Caco-2 (cell line): Measurements from ENCODE around the gene PRKCQ. TPM values are rescaled to one million over a fixed set of nuclear protein-coding genes. Genes with fewer than 3 reads are reported as not detected.

Experiments
- BruUV-seq: library from RNA; stranded (reverse); fragments of 400-500 nt; replicated peaks from 2 replicates; lab custom pipeline; 2021; lab: Mats Ljungman, UMichigan
- CTCF ChIA-PET: fragments of 300-600 bp; sonication (Branson Sonifier 250); formaldehyde crosslinking; loops from one replicate; lab custom pipeline; 2022; ENCODE audit warnings: antibody characterized with exemption; lab: Charles Lee
- POLR2A ChIA-PET: fragments of 300-600 bp; sonication (Branson Sonifier 250); formaldehyde crosslinking; loops from one replicate; lab custom pipeline; 2022; ENCODE audit warnings: antibody characterized with exemption; lab: Charles Lee
- DNase-seq, 2 experiments: peaks; one replicate each; pipeline versions ENCODE4 v3.0.0 to v3.0.0-alpha.2; 2020 to 2022
- H3K27me3 ChIP-seq: replicated peaks from 2 replicates; pipeline ENCODE4 v1.6.0; 2011; ENCODE audit warnings: low read length; ENCODE audit not compliant: control insufficient read depth, insufficient read depth
- H3K36me3 ChIP-seq: 2 replicates; pipeline ENCODE4 v1.5.1; 2011; ENCODE audit warnings: low read length; ENCODE audit not compliant: control insufficient read depth, insufficient read depth
- H3K4me1 ChIP-seq: fragments of 250-450 bp; sonication (Bioruptor Pico); 2 replicates; pipeline ENCODE4 v1.5.1; 2020; ENCODE audit warnings: mild to moderate bottlenecking
- H3K4me3 ChIP-seq: 2 replicates; pipeline ENCODE4 v1.5.1; 2011; ENCODE audit warnings: low read depth, mild to moderate bottlenecking, control low read depth, low read length
- H3K9me3 ChIP-seq: fragments of 250-450 bp; sonication (Bioruptor Pico); 2 replicates; pipeline ENCODE4 v1.5.1; 2020; ENCODE audit warnings: mild to moderate bottlenecking, moderate library complexity
- H3K27ac Mint-ChIP-seq: one replicate; pipeline ENCODE4 v1.8.0; 2022; ENCODE audit warnings: mixed read lengths; ENCODE audit not compliant: unreplicated experiment
- H3K27me3 Mint-ChIP-seq: one replicate; pipeline ENCODE4 v1.8.0; 2022; ENCODE audit warnings: mixed read lengths; ENCODE audit not compliant: insufficient read depth, unreplicated experiment
- H3K36me3 Mint-ChIP-seq: one replicate; pipeline ENCODE4 v1.8.0; 2022; ENCODE audit warnings: mild to moderate bottlenecking, mixed read lengths; ENCODE audit not compliant: insufficient read depth, unreplicated experiment
- H3K4me1 Mint-ChIP-seq: one replicate; pipeline ENCODE4 v1.8.0; 2022; ENCODE audit warnings: low read depth, mixed read lengths; ENCODE audit not compliant: unreplicated experiment
- H3K4me3 Mint-ChIP-seq: one replicate; pipeline ENCODE4 v1.8.0; 2022; ENCODE audit warnings: mild to moderate bottlenecking, moderate library complexity, mixed read lengths; ENCODE audit not compliant: unreplicated experiment
- H3K9me3 Mint-ChIP-seq: one replicate; pipeline ENCODE4 v1.8.0; 2022; ENCODE audit warnings: mixed read lengths; ENCODE audit not compliant: unreplicated experiment
- CTCF ChIP-seq, 2 experiments: fragments of 200-600 bp in 1 of 2; IDR thresholded peaks; 1 replicate in 1 of 2; 2 replicates in 1 of 2; pipeline versions ENCODE4 v1.5.1 to v1.8.0; 2011 to 2022; ENCODE audit warnings: antibody characterized with exemption in 1 of 2, control low read depth in 1 of 2, inconsistent platforms in 1 of 2, low read depth in 1 of 2, low read length in 1 of 2, mild to moderate bottlenecking in 1 of 2, moderate library complexity in 1 of 2; ENCODE audit not compliant: insufficient read depth in 1 of 2, severe bottlenecking in 1 of 2, unreplicated experiment in 1 of 2
- intact Hi-C: fragments of 100-400 bp; cut with micrococcal nuclease; formaldehyde crosslinking; loops from one replicate; pipeline ENCODE4 v1.10.0; 2022; ENCODE audit not compliant: unreplicated experiment
- total RNA-seq: library from RNA; stranded (reverse); gene quantifications from 2 replicates; pipeline ENCODE4 v1.2.3, GENCODE V29; 2022

Gene PRKCQ
- total RNA-seq, 1 experiment from 2014 or later: 2.4 TPM

DNA sequence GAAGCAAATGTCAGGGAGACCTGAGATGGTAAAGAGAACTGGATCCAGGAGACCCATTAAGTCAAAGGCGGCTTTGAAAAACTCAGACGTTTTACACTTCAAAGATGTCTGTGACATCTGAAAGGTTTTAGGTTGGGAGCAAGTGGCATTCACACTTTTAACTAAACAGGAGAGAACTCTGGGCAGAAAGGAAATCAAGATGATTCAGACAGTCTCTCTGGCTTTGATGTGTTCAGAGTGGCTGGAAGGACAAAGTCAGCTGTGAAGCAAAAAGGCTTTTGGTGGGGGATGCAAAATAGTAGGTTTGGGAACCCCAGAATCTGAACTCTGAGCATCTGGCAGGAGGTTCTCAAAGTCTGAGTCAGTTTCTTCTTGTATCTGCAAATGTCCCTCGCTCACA lies 66.6 kb downstream of the PRKCQ start:
- CTCF ChIA-PET: no interaction called here
- no peak for DNase-seq
- Histone ChIP-seq H3K9me3 (no peaks in the 10 kb centered on the region), H3K36me3 (no peaks in the 10 kb centered on the region), H3K4me1 (no peaks in the 10 kb centered on the region), H3K27me3 (no peaks in the 10 kb centered on the region), H3K4me3 (no peak overlapping the region)
- POLR2A ChIA-PET: no interaction called here
- H3K9me3 Mint-ChIP-seq: peaks cover 11% of the 10 kb centered on the region
- no peaks in the 10 kb centered on the region for H3K4me1 Mint-ChIP-seq
- intact Hi-C loops: no loop called here
- H3K4me3 Mint-ChIP-seq: no peak overlapping the region
- H3K27me3 Mint-ChIP-seq: peaks cover 9% of the 10 kb centered on the region
- no peak overlapping the region for H3K27ac Mint-ChIP-seq
- BruUV-seq: no TSS peak
- no peaks in the 10 kb centered on the region for H3K36me3 Mint-ChIP-seq
- TF ChIP-seq CTCF (IDR thresholded peaks at IDR 0.05; ENCODE audit: insufficient read depth in 1 of 2, low read depth in 1 of 2, low read length in 1 of 2, severe bottlenecking in 1 of 2, unreplicated experiment in 1 of 2): no peak

- Mint-ChIP-seq H3K27me3 (peaks cover 4% of the 10 kb centered on the region), H3K36me3 (no peaks in the 10 kb centered on the region), H3K4me3 (no peak overlapping the region), H3K9me3 (peaks cover 11% of the 10 kb centered on the region), H3K27ac (no peak overlapping the region), H3K4me1 (no peaks in the 10 kb centered on the region)
- intact Hi-C loops: no loop called here
- Histone ChIP-seq H3K4me3 (no peak overlapping the region), H3K36me3 (no peaks in the 10 kb centered on the region), H3K9me3 (no peaks in the 10 kb centered on the region), H3K27me3 (no peaks in the 10 kb centered on the region), H3K4me1 (no peaks in the 10 kb centered on the region)
- no peak for TF ChIP-seq CTCF (IDR thresholded peaks at IDR 0.05; ENCODE audit: insufficient read depth in 1 of 2, low read depth in 1 of 2, low read length in 1 of 2, severe bottlenecking in 1 of 2, unreplicated experiment in 1 of 2)
- BruUV-seq: no TSS peak
- ChIA-PET POLR2A (no interaction called here), CTCF (no interaction called here)
- no peak for DNase-seq
Observed at GRCh38 chr10:6512182-6512581, 67.9 kb downstream of the PRKCQ start.

GRCh38 chr10:6511347-6511746 lies 68.7 kb downstream of the PRKCQ start:
- no TSS peak for BruUV-seq
- H3K9me3 Mint-ChIP-seq: peaks cover 11% of the 10 kb centered on the region
- ChIA-PET CTCF (no interaction called here), POLR2A (no interaction called here)
- no peaks in the 10 kb centered on the region for H3K4me1 ChIP-seq
- no peaks in the 10 kb centered on the region for H3K36me3 ChIP-seq
- no peaks in the 10 kb centered on the region for H3K4me1 Mint-ChIP-seq
- no peaks in the 10 kb centered on the region for H3K36me3 Mint-ChIP-seq
- TF ChIP-seq CTCF (IDR thresholded peaks at IDR 0.05; ENCODE audit: insufficient read depth in 1 of 2, low read depth in 1 of 2, low read length in 1 of 2, severe bottlenecking in 1 of 2, unreplicated experiment in 1 of 2): no peak
- DNase-seq: no peak
- no peak overlapping the region for H3K4me3 Mint-ChIP-seq
- no peaks in the 10 kb centered on the region for H3K27me3 ChIP-seq
- H3K4me3 ChIP-seq: no peak overlapping the region
- H3K27ac Mint-ChIP-seq: no peak overlapping the region
- H3K9me3 ChIP-seq: no peaks in the 10 kb centered on the region
- intact Hi-C loops: no loop called here
- no peaks in the 10 kb centered on the region for H3K27me3 Mint-ChIP-seq
